ENCODE results near the gene KAZN. TPM values are rescaled to one million over a fixed set of nuclear protein-coding genes. Genes with fewer than 3 reads are reported as not detected.

Gene KAZN
- total and polyA plus RNA-seq, 12 donors = 1.1 to 6.5 (median 1.9) TPM

- intact Hi-C loops (cut with DNase I) = no loop called here
- Histone ChIP-seq H3K27me3 (peaks cover 0 to 7% (median 0%) of the 10 kb centered on the region in 7 donors), H3K27ac (no peak overlapping the region), H3K4me1 (no peaks in the 10 kb centered on the region), H3K36me3 (no peaks in the 10 kb centered on the region), H3K4me3 (no peak overlapping the region), H3K9me3 (peaks cover 0 to 6% (median 0%) of the 10 kb centered on the region in 11 donors)
- 87 to 92% methylated on average over 10 of the region's 10 CpGs for WGBS, 2 donors
- TF ChIP-seq CTCF (IDR thresholded peaks at IDR 0.05) = no peak
- no peak for DNase-seq
- no peak for ATAC-seq
Observed at GRCh38 chr1:14715266-14715665, 116.8 kb downstream of the KAZN start.

DNA sequence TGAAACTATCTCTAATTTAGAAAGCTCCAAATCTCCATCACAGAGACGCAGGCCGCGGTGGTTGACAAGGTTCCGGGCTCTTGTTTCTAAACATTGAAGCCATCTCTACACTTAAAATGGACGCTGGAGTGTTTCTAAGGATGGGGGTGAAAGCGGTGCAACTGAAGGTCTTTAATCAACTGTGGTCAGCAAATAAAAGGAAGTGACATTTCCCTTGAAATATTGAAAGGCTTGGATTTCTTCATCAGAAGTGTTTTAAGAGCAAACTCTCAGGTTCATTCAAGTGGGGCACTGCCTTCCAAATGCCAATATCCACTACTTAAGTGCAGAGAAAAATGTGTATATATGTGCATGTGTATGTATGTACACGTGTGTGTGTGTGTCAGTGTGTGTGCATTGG is 117.3 kb downstream of the KAZN start:
- no peaks in the 10 kb centered on the region for H3K4me1 ChIP-seq
- no peak for ATAC-seq
- H3K4me3 ChIP-seq = no peak overlapping the region
- H3K27ac ChIP-seq = no peak overlapping the region
- DNase-seq = no peak
- peaks cover 0 to 6% (median 0%) of the 10 kb centered on the region in 11 donors for H3K9me3 ChIP-seq
- no peaks in the 10 kb centered on the region for H3K36me3 ChIP-seq
- intact Hi-C loops (cut with DNase I) = no loop called here
- H3K27me3 ChIP-seq = peaks cover 0 to 6% (median 0%) of the 10 kb centered on the region in 7 donors
- no peak for TF ChIP-seq CTCF (IDR thresholded peaks at IDR 0.05)
- 82 to 83% methylated on average over 7 of the region's 7 CpGs for WGBS, 2 donors

DNA sequence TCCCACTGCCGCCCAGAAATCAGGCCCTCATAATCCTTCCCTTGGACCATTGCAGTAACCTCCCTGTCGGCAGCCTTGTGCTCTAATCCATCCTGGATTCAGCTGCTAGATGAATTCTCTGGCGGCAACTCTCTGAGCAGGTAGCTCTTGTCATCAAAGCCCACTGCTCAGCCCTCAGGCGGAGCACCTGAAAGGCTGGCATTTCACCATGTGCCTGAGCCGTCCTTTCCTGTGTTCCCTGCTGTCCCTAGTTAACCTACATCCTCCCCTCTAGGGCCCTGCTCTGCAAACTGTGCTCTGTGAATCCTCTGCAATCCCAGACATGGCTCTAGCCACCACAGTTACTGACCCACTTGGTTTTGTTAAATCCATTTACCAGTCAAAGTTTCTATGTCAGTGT is 118.0 kb downstream of the KAZN start:
- Histone ChIP-seq H3K4me3 (no peak overlapping the region), H3K4me1 (no peaks in the 10 kb centered on the region), H3K9me3 (peaks cover 0 to 6% (median 0%) of the 10 kb centered on the region in 11 donors), H3K36me3 (no peaks in the 10 kb centered on the region), H3K27me3 (peaks cover 0 to 3% (median 0%) of the 10 kb centered on the region in 7 donors), H3K27ac (no peak overlapping the region)
- DNase-seq = no peak
- no peak for ATAC-seq
- intact Hi-C loops (cut with DNase I) = no loop called here
- 82 to 84% methylated on average over 5 of the region's 5 CpGs for WGBS, 2 donors
- TF ChIP-seq CTCF (IDR thresholded peaks at IDR 0.05) = no peak

DNA sequence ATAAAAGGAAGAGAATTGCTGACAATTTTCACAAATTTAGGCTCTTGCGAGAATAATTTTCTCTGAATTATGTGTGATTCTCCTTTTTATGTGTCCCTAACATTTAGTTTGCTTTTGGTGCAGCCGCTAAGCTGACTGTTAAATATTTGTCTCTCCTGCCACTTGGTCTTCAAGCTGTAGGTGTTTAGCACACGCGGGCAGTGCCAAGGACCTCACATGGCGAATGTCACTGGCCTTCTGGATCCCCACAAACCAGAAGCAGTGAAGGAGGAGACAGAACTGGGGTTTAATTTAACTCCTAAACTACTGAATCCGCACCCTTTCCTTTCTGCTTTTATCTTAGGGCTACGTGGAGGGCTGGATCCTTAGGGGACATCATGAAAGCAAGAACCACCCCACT is 120.0 kb downstream of the KAZN start:
- WGBS, 2 donors = 92 to 95% methylated on average over 7 of the region's 7 CpGs
- intact Hi-C loops (cut with DNase I) = no loop called here
- no peaks in the 10 kb centered on the region for H3K4me1 ChIP-seq
- H3K4me3 ChIP-seq = no peak overlapping the region
- TF ChIP-seq CTCF (IDR thresholded peaks at IDR 0.05) = no peak
- peaks cover 0 to 10% (median 0%) of the 10 kb centered on the region in 7 donors for H3K27me3 ChIP-seq
- no peak for ATAC-seq
- no peaks in the 10 kb centered on the region for H3K36me3 ChIP-seq
- H3K27ac ChIP-seq = no peak overlapping the region
- no peak for DNase-seq
- H3K9me3 ChIP-seq = peaks cover 0 to 6% (median 0%) of the 10 kb centered on the region in 11 donors
